K562 (cell line): Measurements from ENCODE around the gene NF1.

ENCODE experiments used
- HINFP ChIP-seq: fragments of 450-650 bp; conservative IDR thresholded peaks from 2 replicates; pipeline ENCODE4 v1.6.1; 2016; ENCODE audit warnings: missing genetic modification characterization, low read depth, mild to moderate bottlenecking, control low read depth, missing compliant biosample characterization
- TAF1 ChIP-seq: IDR thresholded peaks from 2 replicates; pipeline ENCODE4 v1.6.1; 2011; ENCODE audit warnings: mild to moderate bottlenecking, low read length, moderate library complexity; ENCODE audit not compliant: insufficient read depth, control insufficient read depth, severe bottlenecking; ENCODE audit errors: extremely low read depth
- U2AF2 ChIP-seq: fragments of 200-400 bp; formaldehyde crosslinking; optimal IDR thresholded peaks from 2 replicates; pipeline ENCODE3; 2017; ENCODE audit warnings: low read depth, mild to moderate bottlenecking, low read length

- no peak for TF ChIP-seq HINFP (tag)
- no peak for TF ChIP-seq TAF1
- TF ChIP-seq U2AF2, result no peak
These were observed 178.7 kb downstream of the NF1 start for GRCh38 chr17:31273516-31273915.
